Transverse colon (tissue), 4 donors: Measurements from ENCODE around the gene KRTAP10-9. TPM values are rescaled to one million over a fixed set of nuclear protein-coding genes. Genes with fewer than 3 reads are reported as not detected.

Experiments
- DNase-seq: peaks from one replicate; pipeline ENCODE4 v3.0.0-alpha.2; 2019
- H3K27ac ChIP-seq, 4 donors: fragments of 200-600 bp; sonication (generic); 2 replicates each; pipeline ENCODE4 v1.5.1; 2016 to 2018; ENCODE audit warnings: inconsistent platforms in 4 of 4
- H3K27me3 ChIP-seq: fragments of 200-600 bp; sonication (generic); 2 replicates; pipeline ENCODE4 v1.5.1; 2017; ENCODE audit warnings: inconsistent platforms
- H3K36me3 ChIP-seq, 4 donors: fragments of 200-600 bp; sonication (generic); 2 replicates each; pipeline ENCODE4 v1.5.1; 2017 to 2019; ENCODE audit warnings: inconsistent platforms in 4 of 4
- H3K4me1 ChIP-seq, 4 donors: fragments of 200-600 bp; sonication (generic); 2 replicates each; pipeline ENCODE4 v1.5.1; 2017 to 2020; ENCODE audit warnings: inconsistent platforms in 4 of 4
- H3K4me3 ChIP-seq, 4 donors: fragments of 200-600 bp; sonication (generic); 1 replicate in 1 of 4; 2 replicates in 3 of 4; pipeline versions ENCODE4 v1.5.1 to v1.6.1; 2017 to 2019; ENCODE audit warnings: inconsistent platforms in 4 of 4
- H3K9me3 ChIP-seq, 2 donors: fragments of 200-600 bp; sonication (generic); 2 replicates each; pipeline ENCODE4 v1.5.1; 2017 to 2019; ENCODE audit warnings: inconsistent platforms in 2 of 2
- EP300 ChIP-seq: sonication (generic); formaldehyde crosslinking; IDR thresholded peaks from one replicate; pipeline ENCODE4 v1.6.1; 2017; ENCODE audit warnings: antibody characterized with exemption, low read depth
- POLR2A ChIP-seq: fragments of 450-650 bp; IDR thresholded peaks from one replicate; pipeline ENCODE4 v1.6.1; 2016; ENCODE audit warnings: antibody characterized with exemption, mild to moderate bottlenecking, moderate library complexity
- POLR2AphosphoS5 ChIP-seq, 3 donors: sonication (generic); formaldehyde crosslinking; IDR thresholded peaks; one replicate each; pipeline ENCODE4 v1.6.1; 2016; ENCODE audit warnings: antibody characterized with exemption in 3 of 3
- WGBS, 2 donors: methylation state at CpG; one replicate each; pipeline ENCODE4 v1.1.5; 2018; ENCODE audit warnings: low coverage in 1 of 2; 5-methylcytosine and 5-hydroxymethylcytosine counted together
- in situ Hi-C, 4 donors: fragments of 200-750 bp; cut with MboI; loops; one replicate each; pipeline versions ENCODE4 v1.15.0 to v1.15.1; 2017; ENCODE audit warnings: low sequenced_read_pairs in 3 of 4, low pct_ligation_motif_present in 1 of 4, low pct_unique_long_range_greater_than_20kb in 1 of 4
- intact Hi-C: fragments of 100-400 bp; cut with DNase I; formaldehyde crosslinking; loops from one replicate; pipeline ENCODE4 v1.15.1; 2023; ENCODE audit warnings: low total_unique reads
- total RNA-seq, 4 donors: library from RNA; depleted of rRNA; stranded (reverse); fragments of >200 nt; gene quantifications; one replicate each; pipeline ENCODE4 v1.1.0, GENCODE V29; 2016
- TF ChIP-seq, protein P1 (sequence below), 5 experiments: fragments of 200-600 bp in 3 of 5; fragments of 450-650 bp in 2 of 5; sonication (generic) in 3 of 5; IDR thresholded peaks; 1 replicate in 2 of 5; 2 replicates in 3 of 5; pipeline ENCODE4 v1.5.1; 2016 to 2017; ENCODE audit warnings: antibody characterized with exemption in 5 of 5, inconsistent platforms in 3 of 5, mild to moderate bottlenecking in 2 of 5, moderate library complexity in 1 of 5

Gene KRTAP10-9
- total RNA-seq, 4 donors from 2014 or later, result not detected

GRCh38 chr21:44653123-44653522, 26.2 kb downstream of the KRTAP10-9 start:
- TF ChIP-seq POLR2AphosphoS5 (IDR thresholded peaks at IDR 0.05), result no peak
- no peak for TF ChIP-seq EP300
- TF ChIP-seq POLR2A, result no peak
- DNase-seq, result no peak
- Histone ChIP-seq H3K4me1 (no peaks in the 10 kb centered on the region), H3K4me3 (no peak overlapping the region), H3K36me3 (no peaks in the 10 kb centered on the region), H3K9me3 (no peaks in the 10 kb centered on the region), H3K27ac (no peak overlapping the region), H3K27me3 (peaks cover 13% of the 10 kb centered on the region)
- 61 to 63% methylated on average over 12 to 14 of the region's 14 CpGs for WGBS, 2 donors
- intact Hi-C loops (no loop called here), in situ Hi-C loops (no loop called here)

- H3K27me3 ChIP-seq, result peaks cover 13% of the 10 kb centered on the region
- no peaks in the 10 kb centered on the region for H3K9me3 ChIP-seq
- no peaks in the 10 kb centered on the region for H3K36me3 ChIP-seq
- intact Hi-C loops, result no loop called here
- no peak overlapping the region for H3K27ac ChIP-seq
- DNase-seq, result no peak
- no peak overlapping the region for H3K4me3 ChIP-seq
- H3K4me1 ChIP-seq, result no peaks in the 10 kb centered on the region
- 74 to 83% methylated on average over 1 to 17 of the region's 17 CpGs for WGBS, 2 donors
- in situ Hi-C loops, result no loop called here
- TF ChIP-seq POLR2AphosphoS5 (IDR thresholded peaks at IDR 0.05), result no peak
- TF ChIP-seq POLR2A, result no peak
- TF ChIP-seq, protein P1, sequence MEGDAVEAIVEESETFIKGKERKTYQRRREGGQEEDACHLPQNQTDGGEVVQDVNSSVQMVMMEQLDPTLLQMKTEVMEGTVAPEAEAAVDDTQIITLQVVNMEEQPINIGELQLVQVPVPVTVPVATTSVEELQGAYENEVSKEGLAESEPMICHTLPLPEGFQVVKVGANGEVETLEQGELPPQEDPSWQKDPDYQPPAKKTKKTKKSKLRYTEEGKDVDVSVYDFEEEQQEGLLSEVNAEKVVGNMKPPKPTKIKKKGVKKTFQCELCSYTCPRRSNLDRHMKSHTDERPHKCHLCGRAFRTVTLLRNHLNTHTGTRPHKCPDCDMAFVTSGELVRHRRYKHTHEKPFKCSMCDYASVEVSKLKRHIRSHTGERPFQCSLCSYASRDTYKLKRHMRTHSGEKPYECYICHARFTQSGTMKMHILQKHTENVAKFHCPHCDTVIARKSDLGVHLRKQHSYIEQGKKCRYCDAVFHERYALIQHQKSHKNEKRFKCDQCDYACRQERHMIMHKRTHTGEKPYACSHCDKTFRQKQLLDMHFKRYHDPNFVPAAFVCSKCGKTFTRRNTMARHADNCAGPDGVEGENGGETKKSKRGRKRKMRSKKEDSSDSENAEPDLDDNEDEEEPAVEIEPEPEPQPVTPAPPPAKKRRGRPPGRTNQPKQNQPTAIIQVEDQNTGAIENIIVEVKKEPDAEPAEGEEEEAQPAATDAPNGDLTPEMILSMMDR (IDR thresholded peaks at IDR 0.05), result no peak
- TF ChIP-seq EP300, result no peak
These were observed 27.0 kb downstream of the KRTAP10-9 start for GRCh38 chr21:44653656-44654575.

DNA sequence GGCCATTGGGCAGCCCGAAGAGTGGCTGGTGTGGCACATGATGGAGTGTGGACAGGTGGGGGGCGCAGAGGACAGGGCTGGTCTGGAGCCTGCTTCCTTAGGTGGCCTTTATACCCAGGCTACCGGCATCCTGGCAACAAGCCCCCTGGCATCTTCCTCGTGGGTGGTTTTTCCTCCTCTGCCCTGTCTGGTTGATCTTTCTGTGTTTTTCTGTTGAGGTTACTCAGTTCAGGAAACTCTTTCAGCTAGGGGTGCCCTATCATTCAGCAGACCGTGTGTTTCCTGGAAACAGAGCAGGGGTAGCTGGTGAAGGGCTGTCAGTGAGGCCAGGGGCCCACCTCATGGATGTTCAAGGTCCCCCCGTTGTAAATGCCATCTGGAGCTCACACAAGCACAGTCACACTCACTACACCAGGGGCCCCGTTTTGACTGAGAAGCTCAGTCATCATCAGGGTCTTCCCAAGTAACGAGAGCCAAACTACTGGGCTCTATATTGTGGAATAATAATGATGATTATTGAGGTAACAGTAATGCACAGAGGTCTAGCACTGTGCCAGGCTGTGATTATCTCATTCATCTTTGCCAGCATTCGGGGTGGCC, 27.8 kb downstream of the KRTAP10-9 start, which contains the start of gene KRTAP12-4:
Gene KRTAP12-4, minus strand, starts transcription at position 84 of the 600 bp plus-strand sequence. Its CDS starts 45 bp downstream, at position 39.
- 61% methylated on average over 9 of the region's 9 CpGs; no CpG with 5 or more reads in 1 of the 2 donors for WGBS, 2 donors
- in situ Hi-C loops, result no loop called here

GRCh38 chr21:44656868-44657267, 30.0 kb downstream of the KRTAP10-9 start:
- H3K27ac ChIP-seq, result peak overlapping the region in 1 of 4 donors; percentile 40
- H3K4me1 ChIP-seq, result no peaks in the 10 kb centered on the region
- 22 to 53% methylated on average over 1 of the region's 1 CpG for WGBS, 2 donors
- no peak for DNase-seq
- no peak overlapping the region for H3K4me3 ChIP-seq
- in situ Hi-C loops, result no loop called here
- H3K27me3 ChIP-seq, result peaks cover 20% of the 10 kb centered on the region
- intact Hi-C loops, result no loop called here
- no peaks in the 10 kb centered on the region for H3K9me3 ChIP-seq
- TF ChIP-seq POLR2AphosphoS5 (IDR thresholded peaks at IDR 0.05) (no peak), POLR2A (no peak), EP300 (no peak)
- TF ChIP-seq, protein P1 (IDR thresholded peaks at IDR 0.05), result no peak
- no peaks in the 10 kb centered on the region for H3K36me3 ChIP-seq

More for the DNA sequence above, 27.8 kb downstream of the KRTAP10-9 start, which contains the start of gene KRTAP12-4:
- H3K27me3 ChIP-seq, result peaks cover 16% of the 10 kb centered on the region
- no peak within 1 kb of the TSS for H3K27ac ChIP-seq
- no peak within 1 kb of the TSS for H3K4me3 ChIP-seq
- DNase-seq, result no peak
- H3K36me3 ChIP-seq, result no peaks in the 10 kb centered on the region
- intact Hi-C loops, result no loop called here
- TF ChIP-seq EP300 (no peak), POLR2A (no peak), POLR2AphosphoS5 (IDR thresholded peaks at IDR 0.05) (no peak)
- TF ChIP-seq, protein P1 (IDR thresholded peaks at IDR 0.05), result no peak
- no peaks in the 10 kb centered on the region for H3K9me3 ChIP-seq
- H3K4me1 ChIP-seq, result no peaks in the 10 kb centered on the region
